SU-DHL-6 (cell line): ENCODE measurements around the gene SURF4.

Source experiments
- H2AFZ ChIP-seq: fragments of 200-600 bp; sonication (generic); 2 replicates; pipeline ENCODE4 v1.6.1; 2014; ENCODE audit warnings: low read depth, mild to moderate bottlenecking, moderate library complexity, mixed read lengths, antibody characterized with exemption, low read length; ENCODE audit not compliant: severe bottlenecking
- H3F3A ChIP-seq: fragments of 200-600 bp; shearing (Covaris generic); 2 replicates; pipeline ENCODE4 v1.6.0; 2016; ENCODE audit warnings: antibody characterized with exemption, mild to moderate bottlenecking; ENCODE audit not compliant: insufficient read depth
- H3K27ac ChIP-seq: fragments of 200-600 bp; sonication (generic); 2 replicates; pipeline ENCODE4 v1.5.1; 2016; ENCODE audit warnings: low read depth, mild to moderate bottlenecking, low read length, moderate library complexity, mixed read lengths
- H3K27me3 ChIP-seq: fragments of 200-600 bp; sonication (generic), shearing (Covaris generic); 2 replicates; pipeline ENCODE4 v1.6.0; 2014; ENCODE audit warnings: mild to moderate bottlenecking, low read length
- H3K36me3 ChIP-seq: fragments of 200-600 bp; sonication (generic); 2 replicates; pipeline ENCODE4 v1.6.1; 2014; ENCODE audit warnings: mild to moderate bottlenecking, low read length, mixed read lengths
- H3K4me2 ChIP-seq: fragments of 300-600, 200-600 bp; shearing (Covaris generic), sonication (generic); 2 replicates; pipeline ENCODE4 v1.6.0; 2014; ENCODE audit warnings: low read length, low read depth, mild to moderate bottlenecking; ENCODE audit not compliant: poor library complexity, severe bottlenecking
- H3K4me3 ChIP-seq: fragments of 200-600 bp; sonication (generic); 2 replicates; pipeline ENCODE4 v1.5.1; 2014; ENCODE audit warnings: antibody characterized with exemption, low read length, mild to moderate bottlenecking, mixed read lengths; ENCODE audit not compliant: insufficient read depth, poor library complexity, severe bottlenecking
- H3K79me2 ChIP-seq: fragments of 200-600 bp; sonication (generic); 2 replicates; pipeline ENCODE4 v1.6.1; 2014; ENCODE audit warnings: mild to moderate bottlenecking, low read length, moderate library complexity; ENCODE audit not compliant: insufficient read depth
- H3K9ac ChIP-seq: fragments of 200-600 bp; sonication (generic); 2 replicates; pipeline ENCODE4 v1.7.0; 2014; ENCODE audit warnings: mild to moderate bottlenecking, low read length
- H3K9me2 ChIP-seq: fragments of 200-600 bp; sonication (generic); replicated peaks from 2 replicates; pipeline ENCODE4 v1.6.1; 2014; ENCODE audit warnings: low read length; ENCODE audit not compliant: insufficient read depth
- H3K9me3 ChIP-seq: fragments of 200-600 bp; sonication (generic); 2 replicates; pipeline ENCODE4 v1.6.1; 2014; ENCODE audit warnings: low read length, mixed read lengths; ENCODE audit not compliant: insufficient read depth
- H4K20me1 ChIP-seq: fragments of 200-600 bp; sonication (generic); 2 replicates; pipeline ENCODE4 v1.6.1; 2014; ENCODE audit warnings: low read depth, mild to moderate bottlenecking, antibody characterized with exemption, low read length, moderate library complexity, mixed read lengths
- CTCF ChIP-seq: fragments of 200-600 bp; sonication (generic); IDR thresholded peaks from one replicate; pipeline ENCODE4 v1.5.1; 2017; ENCODE audit warnings: antibody characterized with exemption, mild to moderate bottlenecking, low read length, moderate library complexity; ENCODE audit not compliant: insufficient read depth, poor library complexity, severe bottlenecking
- EZH2phosphoT487 ChIP-seq: fragments of 200-600 bp; sonication (generic), shearing (Covaris generic); conservative IDR thresholded peaks from 2 replicates; pipeline ENCODE4 v1.6.1; 2018; ENCODE audit warnings: mild to moderate bottlenecking, antibody characterized with exemption, low read length, moderate library complexity, mixed read lengths

The SURF4 gene

GRCh38 chr9:133375724-133376654, at the start of gene SURF4, which contains the start of gene STKLD1:
Gene SURF4 (minus strand): TSS chr9:133376060. CDS start chr9:133375969, 91 bp downstream.
Gene STKLD1 (plus strand): TSS chr9:133376366. CDS start chr9:133376474, 108 bp downstream.
- peak within 1 kb of the TSS; percentile 69 for H2AFZ ChIP-seq
- peaks cover 44% of the 10 kb centered on the region for H3K79me2 ChIP-seq

GRCh38 chr9:133425049-133425632, 49.3 kb upstream of the SURF4 start:
- H3K9me2 ChIP-seq, result no peaks in the 10 kb centered on the region
- H3F3A ChIP-seq, result no peaks in the 10 kb centered on the region
- no peaks in the 10 kb centered on the region for H3K36me3 ChIP-seq
- H3K4me2 ChIP-seq, result no peak overlapping the region
- no peaks in the 10 kb centered on the region for H3K9me3 ChIP-seq
- no peak overlapping the region for H3K4me3 ChIP-seq
- TF ChIP-seq CTCF (no peak), EZH2phosphoT487 (no peak)
- no peak overlapping the region for H3K27ac ChIP-seq
- H3K27me3 ChIP-seq, result no peaks in the 10 kb centered on the region
- no peak overlapping the region for H3K9ac ChIP-seq
- H4K20me1 ChIP-seq, result no peaks in the 10 kb centered on the region
- H2AFZ ChIP-seq, result no peak overlapping the region
- no peaks in the 10 kb centered on the region for H3K79me2 ChIP-seq

More at GRCh38 chr9:133375724-133376654, at the start of gene SURF4, which contains the start of gene STKLD1:
- no peaks in the 10 kb centered on the region for H3K9me3 ChIP-seq
- H3K4me3 ChIP-seq, result peak within 1 kb of the TSS; percentile 99
- peak within 1 kb of the TSS; percentile 79 for H3K9ac ChIP-seq
- H3K9me2 ChIP-seq, result no peaks in the 10 kb centered on the region
- TF ChIP-seq CTCF (no peak), EZH2phosphoT487 (no peak)
- no peaks in the 10 kb centered on the region for H3K27me3 ChIP-seq
- no peaks in the 10 kb centered on the region for H3K36me3 ChIP-seq
- peaks cover 5% of the 10 kb centered on the region; the same call in 1 of the 2 replicates for H3F3A ChIP-seq
- no peaks in the 10 kb centered on the region; the same call in 1 of the 2 replicates for H4K20me1 ChIP-seq
- H3K27ac ChIP-seq, result peak within 1 kb of the TSS; percentile 30
- H3K4me2 ChIP-seq, result peak within 1 kb of the TSS; percentile 99

GRCh38 chr9:133424187-133424586, 48.3 kb upstream of the SURF4 start:
- no peak overlapping the region for H3K27ac ChIP-seq
- TF ChIP-seq EZH2phosphoT487 (no peak), CTCF (no peak)

More at GRCh38 chr9:133424187-133424586, 48.3 kb upstream of the SURF4 start:
- H3K36me3 ChIP-seq, result no peaks in the 10 kb centered on the region
- H3K9me2 ChIP-seq, result no peaks in the 10 kb centered on the region
- H3K9ac ChIP-seq, result no peak overlapping the region
- H3K4me3 ChIP-seq, result no peak overlapping the region
- no peaks in the 10 kb centered on the region for H3K79me2 ChIP-seq
- no peaks in the 10 kb centered on the region for H4K20me1 ChIP-seq
- no peak overlapping the region for H2AFZ ChIP-seq
- no peaks in the 10 kb centered on the region for H3F3A ChIP-seq
- H3K9me3 ChIP-seq, result no peaks in the 10 kb centered on the region
- no peaks in the 10 kb centered on the region for H3K27me3 ChIP-seq
- no peak overlapping the region for H3K4me2 ChIP-seq
